Osteocyte (in vitro differentiated cells): ENCODE data around the gene TAF6. TPM values are rescaled to one million over a fixed set of nuclear protein-coding genes. Genes with fewer than 3 reads are reported as not detected.
"Not testable (repeated sequence)": the region's sequence is repeated elsewhere in the genome, so short reads cannot be mapped to it uniquely, and the experiment has no call there.

ENCODE experiments used
- DNase-seq: peaks from one replicate; pipeline ENCODE4 v3.0.0; 2021; ENCODE audit warnings: mixed read lengths; ENCODE audit not compliant: unreplicated experiment; ENCODE audit errors: extremely low spot score
- H3K27ac Mint-ChIP-seq: one replicate; pipeline ENCODE4 v1.8.0; 2021; ENCODE audit warnings: mild to moderate bottlenecking, mixed read lengths; ENCODE audit not compliant: unreplicated experiment
- H3K27me3 Mint-ChIP-seq: one replicate; pipeline ENCODE4 v1.8.0; 2021; ENCODE audit warnings: mixed read lengths; ENCODE audit not compliant: unreplicated experiment
- H3K36me3 Mint-ChIP-seq: one replicate; pipeline ENCODE4 v1.8.0; 2021; ENCODE audit warnings: mixed read lengths; ENCODE audit not compliant: unreplicated experiment
- H3K4me1 Mint-ChIP-seq: one replicate; pipeline ENCODE4 v1.8.0; 2021; ENCODE audit warnings: mixed read lengths; ENCODE audit not compliant: unreplicated experiment
- H3K4me3 Mint-ChIP-seq: one replicate; pipeline ENCODE4 v1.8.0; 2021; ENCODE audit warnings: mild to moderate bottlenecking, moderate library complexity, mixed read lengths; ENCODE audit not compliant: unreplicated experiment
- H3K9me3 Mint-ChIP-seq: one replicate; pipeline ENCODE4 v1.8.0; 2021; ENCODE audit warnings: mixed read lengths; ENCODE audit not compliant: unreplicated experiment
- CTCF ChIP-seq: fragments of 200-600 bp; sonication (generic); IDR thresholded peaks from 2 replicates; pipeline ENCODE4 v1.5.0; 2021; ENCODE audit warnings: antibody characterized with exemption, mild to moderate bottlenecking, moderate library complexity
- total RNA-seq: library from RNA; stranded (reverse); gene quantifications from 2 replicates; pipeline ENCODE4 v1.2.1, GENCODE V29; 2021

TAF6 gene
- total RNA-seq, 1 donor from 2014 or later: 62.8 TPM

GRCh38 chr7:100148559-100149328, 29.6 kb upstream of the TAF6 start, which contains the start of gene LAMTOR4:
TSS of gene LAMTOR4 (plus strand) at chr7:100148918. CDS start at chr7:100148973, 55 bp downstream.
- peak; percentile 99 for DNase-seq
- peak within 1 kb of the TSS; percentile 99 for H3K4me3 Mint-ChIP-seq
- peaks cover 18% of the 10 kb centered on the region for H3K4me1 Mint-ChIP-seq

GRCh38 chr7:100148225-100148558, 29.0 kb upstream of the TAF6 start:
- Mint-ChIP-seq H3K27me3 (no peaks in the 10 kb centered on the region), H3K27ac (peak overlapping the region; percentile 94), H3K9me3 (no peaks in the 10 kb centered on the region), H3K4me3 (peak overlapping the region; percentile 99), H3K4me1 (peaks cover 18% of the 10 kb centered on the region), H3K36me3 (peaks cover 10% of the 10 kb centered on the region)
- DNase-seq: no peak
- TF ChIP-seq CTCF: no peak

More at GRCh38 chr7:100148559-100149328, 29.6 kb upstream of the TAF6 start, which contains the start of gene LAMTOR4:
- Mint-ChIP-seq H3K27me3 (no peaks in the 10 kb centered on the region), H3K36me3 (peaks cover 10% of the 10 kb centered on the region), H3K27ac (peak within 1 kb of the TSS; percentile 94), H3K9me3 (no peaks in the 10 kb centered on the region)
- no peak for TF ChIP-seq CTCF

GRCh38 chr7:100147278-100147677, 28.1 kb upstream of the TAF6 start:
- Mint-ChIP-seq H3K9me3 (no peaks in the 10 kb centered on the region), H3K4me1 (peaks cover 18% of the 10 kb centered on the region), H3K4me3 (no peak overlapping the region), H3K27me3 (no peaks in the 10 kb centered on the region), H3K27ac (no peak overlapping the region), H3K36me3 (peaks cover 6% of the 10 kb centered on the region)
- TF ChIP-seq CTCF: no peak
- DNase-seq: no peak

- H3K9me3 Mint-ChIP-seq, H3K4me3 Mint-ChIP-seq, H3K36me3 Mint-ChIP-seq, H3K27me3 Mint-ChIP-seq, DNase-seq, H3K27ac Mint-ChIP-seq: not testable (repeated sequence)
- H3K4me1 Mint-ChIP-seq: peaks cover 18% of the 10 kb centered on the region
Observed at GRCh38 chr7:100146350-100146749, 27.2 kb upstream of the TAF6 start.

GRCh38 chr7:100142461-100142860, 23.3 kb upstream of the TAF6 start:
- Mint-ChIP-seq H3K27ac (no peak overlapping the region), H3K4me3 (no peak overlapping the region), H3K4me1 (no peaks in the 10 kb centered on the region), H3K27me3 (peaks cover 14% of the 10 kb centered on the region), H3K36me3 (no peaks in the 10 kb centered on the region), H3K9me3 (no peaks in the 10 kb centered on the region)
- no peak for DNase-seq
- TF ChIP-seq CTCF: no peak
